Colonic mucosa (tissue), 4 donors: ENCODE data around the gene MIOS. TPM values are rescaled to one million over a fixed set of nuclear protein-coding genes. Genes with fewer than 3 reads are reported as not detected.

Experiments
- DNase-seq: peaks from one replicate; pipeline ENCODE4 v3.0.0-alpha.2; 2020
- H3K27ac ChIP-seq: fragments of 200-600 bp; one replicate; pipeline ENCODE4 v1.8.0; 2021
- H3K27me3 ChIP-seq: fragments of 200-600 bp; one replicate; pipeline ENCODE4 v1.8.0; 2021
- H3K36me3 ChIP-seq: fragments of 200-600 bp; one replicate; pipeline ENCODE4 v1.8.0; 2021
- H3K4me1 ChIP-seq: fragments of 200-600 bp; one replicate; pipeline ENCODE4 v1.8.0; 2021; ENCODE audit warnings: mild to moderate bottlenecking
- H3K4me3 ChIP-seq: fragments of 200-600 bp; one replicate; pipeline ENCODE4 v1.8.0; 2021
- H3K9ac ChIP-seq, 2 donors: one replicate each; pipeline ENCODE4 v1.7.0; 2013; ENCODE audit warnings: control low read depth in 2 of 2, low read depth in 2 of 2, low read length in 2 of 2
- H3K9me3 ChIP-seq: fragments of 200-600 bp; one replicate; pipeline ENCODE4 v1.8.0; 2021
- intact Hi-C: fragments of 100-400 bp; cut with DNase I; formaldehyde crosslinking; loops from one replicate; pipeline ENCODE4 v1.14.1; 2022
- total RNA-seq, 2 donors: library from RNA; stranded (reverse); fragmentation: NEBNext Ultra II Directional in 1 of 2; extraction: Animal tissue kit (Norgen Biotek cat#: 25700) in 1 of 2; gene quantifications; one replicate each; pipeline ENCODE4 v1.2.1, GENCODE V29; 2021
- TF ChIP-seq, protein P1 (sequence below): fragments of 200-600 bp; IDR thresholded peaks from one replicate; pipeline ENCODE4 v1.8.0; 2022; ENCODE audit warnings: antibody characterized with exemption, mild to moderate bottlenecking
- donor health status: healthy.
- donor health status: DM: no; HTN: no; CAD: no.
- donor health status: DM: no; HTN: no; CAD: no.

Gene MIOS
- total RNA-seq, 2 donors from 2014 or later = 23.7 to 26.8 TPM

- DNase-seq = no peak
- intact Hi-C loops = no loop called here
- TF ChIP-seq, protein P1, sequence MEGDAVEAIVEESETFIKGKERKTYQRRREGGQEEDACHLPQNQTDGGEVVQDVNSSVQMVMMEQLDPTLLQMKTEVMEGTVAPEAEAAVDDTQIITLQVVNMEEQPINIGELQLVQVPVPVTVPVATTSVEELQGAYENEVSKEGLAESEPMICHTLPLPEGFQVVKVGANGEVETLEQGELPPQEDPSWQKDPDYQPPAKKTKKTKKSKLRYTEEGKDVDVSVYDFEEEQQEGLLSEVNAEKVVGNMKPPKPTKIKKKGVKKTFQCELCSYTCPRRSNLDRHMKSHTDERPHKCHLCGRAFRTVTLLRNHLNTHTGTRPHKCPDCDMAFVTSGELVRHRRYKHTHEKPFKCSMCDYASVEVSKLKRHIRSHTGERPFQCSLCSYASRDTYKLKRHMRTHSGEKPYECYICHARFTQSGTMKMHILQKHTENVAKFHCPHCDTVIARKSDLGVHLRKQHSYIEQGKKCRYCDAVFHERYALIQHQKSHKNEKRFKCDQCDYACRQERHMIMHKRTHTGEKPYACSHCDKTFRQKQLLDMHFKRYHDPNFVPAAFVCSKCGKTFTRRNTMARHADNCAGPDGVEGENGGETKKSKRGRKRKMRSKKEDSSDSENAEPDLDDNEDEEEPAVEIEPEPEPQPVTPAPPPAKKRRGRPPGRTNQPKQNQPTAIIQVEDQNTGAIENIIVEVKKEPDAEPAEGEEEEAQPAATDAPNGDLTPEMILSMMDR = no peak
- Histone ChIP-seq H3K27ac (no peak overlapping the region), H3K9ac (no peak overlapping the region), H3K36me3 (no peaks in the 10 kb centered on the region), H3K27me3 (no peaks in the 10 kb centered on the region), H3K4me3 (no peak overlapping the region), H3K9me3 (no peaks in the 10 kb centered on the region), H3K4me1 (no peaks in the 10 kb centered on the region)
Measured at GRCh38 chr7:7570584-7570983, 3.9 kb downstream of the MIOS start.

- Histone ChIP-seq H3K27me3 (no peaks in the 10 kb centered on the region), H3K36me3 (no peaks in the 10 kb centered on the region), H3K9me3 (no peaks in the 10 kb centered on the region), H3K9ac (no peak overlapping the region), H3K4me1 (no peaks in the 10 kb centered on the region), H3K27ac (no peak overlapping the region), H3K4me3 (no peak overlapping the region)
- TF ChIP-seq, protein P1 = no peak
- intact Hi-C loops = no loop called here
- no peak for DNase-seq
Measured at GRCh38 chr7:7573701-7574100, 7.0 kb downstream of the MIOS start.

- TF ChIP-seq, protein P1 = no peak
- no peak for DNase-seq
- intact Hi-C loops = no loop called here
- Histone ChIP-seq H3K9ac (no peak overlapping the region), H3K27me3 (no peaks in the 10 kb centered on the region), H3K9me3 (no peaks in the 10 kb centered on the region), H3K4me1 (no peaks in the 10 kb centered on the region), H3K4me3 (no peak overlapping the region), H3K27ac (no peak overlapping the region), H3K36me3 (no peaks in the 10 kb centered on the region)
Measured at GRCh38 chr7:7576344-7576743, 9.7 kb downstream of the MIOS start.

- TF ChIP-seq, protein P1 = no peak
- no peak overlapping the region for H3K9ac ChIP-seq
- no peak overlapping the region for H3K27ac ChIP-seq
- no peaks in the 10 kb centered on the region for H3K36me3 ChIP-seq
- intact Hi-C loops = no loop called here
- H3K4me3 ChIP-seq = no peak overlapping the region
- DNase-seq = no peak
- no peaks in the 10 kb centered on the region for H3K9me3 ChIP-seq
- H3K27me3 ChIP-seq = no peaks in the 10 kb centered on the region
- H3K4me1 ChIP-seq = no peaks in the 10 kb centered on the region
Measured at GRCh38 chr7:7577888-7578287, 11.2 kb downstream of the MIOS start.

GRCh38 chr7:7579638-7580037 lies 13.0 kb downstream of the MIOS start:
- intact Hi-C loops = no loop called here
- Histone ChIP-seq H3K4me1 (no peaks in the 10 kb centered on the region), H3K36me3 (no peaks in the 10 kb centered on the region), H3K27ac (no peak overlapping the region), H3K9me3 (no peaks in the 10 kb centered on the region), H3K4me3 (no peak overlapping the region), H3K9ac (no peak overlapping the region), H3K27me3 (no peaks in the 10 kb centered on the region)
- no peak for DNase-seq
- TF ChIP-seq, protein P1 = no peak
